ENCODE results near the gene TNFSF10. TPM values are rescaled to one million over a fixed set of nuclear protein-coding genes. Genes with fewer than 3 reads are reported as not detected.

The TNFSF10 gene
- total and polyA plus RNA-seq, 9 of the 15 experiments (the other 6 are each of a cell fraction or from before 2014, with no cell fraction given): 0.07 to 1.3 (median 0.27) TPM; not detected in 1

DNA sequence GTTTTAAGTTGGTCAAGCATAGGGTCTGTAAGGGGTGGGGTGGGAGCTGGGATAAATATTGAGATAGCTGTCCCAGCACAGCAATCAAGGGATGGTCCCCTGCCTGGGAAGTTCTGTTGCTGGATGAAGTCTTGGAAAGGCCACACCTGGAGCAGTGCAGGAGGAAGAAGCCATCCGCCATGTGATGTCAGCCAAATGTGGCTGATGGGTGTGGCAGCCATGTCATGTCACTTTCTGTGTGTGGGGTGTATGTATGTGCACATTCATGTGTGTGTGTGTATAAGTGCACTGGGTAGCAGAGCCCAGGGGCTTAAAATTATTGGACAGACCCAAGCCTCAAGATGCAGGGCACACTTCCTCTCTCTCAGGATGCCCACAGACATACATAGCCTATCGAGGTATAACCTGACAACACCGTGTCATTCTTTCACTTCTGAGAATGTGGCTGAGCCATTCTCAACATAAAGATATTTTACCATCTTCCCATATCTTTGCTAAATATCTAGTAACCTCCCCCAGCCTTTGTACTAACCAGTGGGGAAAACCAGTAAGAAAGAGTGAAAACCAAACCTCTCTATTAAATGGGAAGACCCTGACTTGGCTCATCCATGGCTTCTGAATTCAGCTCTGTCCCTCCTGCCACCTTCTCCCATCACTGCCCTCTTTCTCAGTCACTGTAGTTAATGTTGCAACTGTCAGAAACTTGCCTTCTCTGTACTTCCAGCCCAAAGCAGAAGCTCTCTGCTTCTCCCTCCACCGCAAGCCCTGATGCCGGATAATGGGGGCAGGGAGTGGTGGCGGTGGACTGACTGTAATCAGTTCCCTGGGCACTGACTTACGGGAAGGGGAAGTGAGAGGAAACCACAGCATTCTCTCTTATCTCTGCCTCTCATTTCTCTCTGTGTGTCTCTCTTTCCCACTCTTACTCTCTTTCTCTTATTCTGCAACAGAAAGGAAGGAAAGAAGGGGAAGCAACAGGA lies 11.2 kb downstream of the TNFSF10 start (continued):
- TF ChIP-seq CEBPG (CRISPR knock-in tag; IDR thresholded peaks at IDR 0.05) (peak; percentile 80), CEBPG (tag; conservative IDR thresholded peaks at IDR 0.05 in 1 of 2, IDR thresholded peaks at IDR 0.05 in 1 of 2) (peak; percentile 72 to 77), HDAC1 (IDR thresholded peaks at IDR 0.05) (peak in 1 of 2 experiments; percentile 35; a peak in 1 of 4 replicates), ZNF280B (CRISPR knock-in tag; IDR thresholded peaks at IDR 0.05) (no peak), HNRNPUL1 (IDR thresholded peaks at IDR 0.05; ENCODE audit: low read length) (no peak), RUNX1 (IDR thresholded peaks at IDR 0.05; ENCODE audit: low read depth) (no peak), HMBOX1 (IDR thresholded peaks at IDR 0.05) (peak; percentile 67; the same call in 1 of the 2 replicates), ZNF445 (CRISPR knock-in tag; IDR thresholded peaks at IDR 0.05; ENCODE audit: low read depth) (no peak), ZBTB17 (CRISPR knock-in tag; IDR thresholded peaks at IDR 0.05) (peak; percentile 60; the same call in 1 of the 2 replicates), DLX4 (CRISPR knock-in tag; IDR thresholded peaks at IDR 0.05) (no peak), ATF6 (CRISPR knock-in tag; IDR thresholded peaks at IDR 0.05) (no peak), HSF4 (CRISPR knock-in tag; IDR thresholded peaks at IDR 0.05; ENCODE audit: borderline replicate concordance) (no peak), SMC3 (conservative IDR thresholded peaks at IDR 0.05; ENCODE audit: insufficient read depth, low read depth, low read length) (no peak), SRSF3 (IDR thresholded peaks at IDR 0.05; ENCODE audit: insufficient read depth, low read length) (no peak)
- TF ChIP-seq, protein P1, sequence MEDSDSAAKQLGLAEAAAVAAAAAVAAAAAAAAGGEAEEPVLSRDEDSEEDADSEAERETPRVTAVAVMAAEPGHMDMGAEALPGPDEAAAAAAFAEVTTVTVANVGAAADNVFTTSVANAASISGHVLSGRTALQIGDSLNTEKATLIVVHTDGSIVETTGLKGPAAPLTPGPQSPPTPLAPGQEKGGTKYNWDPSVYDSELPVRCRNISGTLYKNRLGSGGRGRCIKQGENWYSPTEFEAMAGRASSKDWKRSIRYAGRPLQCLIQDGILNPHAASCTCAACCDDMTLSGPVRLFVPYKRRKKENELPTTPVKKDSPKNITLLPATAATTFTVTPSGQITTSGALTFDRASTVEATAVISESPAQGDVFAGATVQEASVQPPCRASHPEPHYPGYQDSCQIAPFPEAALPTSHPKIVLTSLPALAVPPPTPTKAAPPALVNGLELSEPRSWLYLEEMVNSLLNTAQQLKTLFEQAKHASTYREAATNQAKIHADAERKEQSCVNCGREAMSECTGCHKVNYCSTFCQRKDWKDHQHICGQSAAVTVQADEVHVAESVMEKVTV (CRISPR knock-in tag; IDR thresholded peaks at IDR 0.05): no peak
- TF ChIP-seq, protein P2, sequence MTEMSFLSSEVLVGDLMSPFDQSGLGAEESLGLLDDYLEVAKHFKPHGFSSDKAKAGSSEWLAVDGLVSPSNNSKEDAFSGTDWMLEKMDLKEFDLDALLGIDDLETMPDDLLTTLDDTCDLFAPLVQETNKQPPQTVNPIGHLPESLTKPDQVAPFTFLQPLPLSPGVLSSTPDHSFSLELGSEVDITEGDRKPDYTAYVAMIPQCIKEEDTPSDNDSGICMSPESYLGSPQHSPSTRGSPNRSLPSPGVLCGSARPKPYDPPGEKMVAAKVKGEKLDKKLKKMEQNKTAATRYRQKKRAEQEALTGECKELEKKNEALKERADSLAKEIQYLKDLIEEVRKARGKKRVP (CRISPR knock-in tag; IDR thresholded peaks at IDR 0.05): peak; percentile 80

All from K562 (cell line).